ENCODE measurements around the gene TRPV4.
"Not testable (repeated sequence)": the region's sequence is repeated elsewhere in the genome, so short reads cannot be mapped to it uniquely, and the experiment has no call there.

The TRPV4 gene

GRCh38 chr12:109855377-109855776 is 22.2 kb upstream of the TRPV4 start:
- Histone ChIP-seq H3K9ac (ENCODE audit: low read length) (no peak overlapping the region), H3K27me3 (ENCODE audit: control insufficient read depth, insufficient read depth, low read length) (no peaks in the 10 kb centered on the region), H3K9me3 (ENCODE audit: control insufficient read depth, low read depth, low read length) (no peaks in the 10 kb centered on the region), H3K4me3 (ENCODE audit: low read length) (no peak overlapping the region), H3K27ac (ENCODE audit: low read length) (no peak overlapping the region), H3K36me3 (ENCODE audit: control insufficient read depth, low read depth, low read length) (no peaks in the 10 kb centered on the region), H3K4me1 (ENCODE audit: control insufficient read depth, low read depth, low read length) (no peaks in the 10 kb centered on the region)

DNA sequence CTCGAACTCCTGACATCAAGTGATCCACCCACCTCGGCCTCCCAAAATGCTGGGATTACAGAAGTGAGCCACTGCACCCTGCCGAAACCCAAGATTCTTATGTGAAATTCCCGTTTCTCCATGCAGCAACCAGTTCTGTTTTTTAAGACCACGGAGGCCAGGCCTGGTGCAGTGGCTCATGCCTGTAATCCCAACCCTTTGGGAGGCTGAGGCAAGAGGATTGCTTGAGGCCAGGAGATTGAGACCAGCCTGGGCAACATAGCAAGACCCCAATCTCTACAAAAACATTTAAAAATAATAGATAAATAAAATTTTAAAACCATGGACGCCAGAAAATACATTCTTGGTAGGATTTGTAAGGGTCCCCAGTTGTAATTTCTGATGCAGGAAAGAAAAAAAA is 17.3 kb upstream of the TRPV4 start:
- not testable (repeated sequence) for H3K9ac ChIP-seq (ENCODE audit: low read length); H3K4me3 ChIP-seq (ENCODE audit: low read length); H3K27me3 ChIP-seq (ENCODE audit: control insufficient read depth, insufficient read depth, low read length); H3K9me3 ChIP-seq (ENCODE audit: control insufficient read depth, low read depth, low read length); H3K27ac ChIP-seq (ENCODE audit: low read length); H3K4me1 ChIP-seq (ENCODE audit: control insufficient read depth, low read depth, low read length); H3K36me3 ChIP-seq (ENCODE audit: control insufficient read depth, low read depth, low read length)

DNA sequence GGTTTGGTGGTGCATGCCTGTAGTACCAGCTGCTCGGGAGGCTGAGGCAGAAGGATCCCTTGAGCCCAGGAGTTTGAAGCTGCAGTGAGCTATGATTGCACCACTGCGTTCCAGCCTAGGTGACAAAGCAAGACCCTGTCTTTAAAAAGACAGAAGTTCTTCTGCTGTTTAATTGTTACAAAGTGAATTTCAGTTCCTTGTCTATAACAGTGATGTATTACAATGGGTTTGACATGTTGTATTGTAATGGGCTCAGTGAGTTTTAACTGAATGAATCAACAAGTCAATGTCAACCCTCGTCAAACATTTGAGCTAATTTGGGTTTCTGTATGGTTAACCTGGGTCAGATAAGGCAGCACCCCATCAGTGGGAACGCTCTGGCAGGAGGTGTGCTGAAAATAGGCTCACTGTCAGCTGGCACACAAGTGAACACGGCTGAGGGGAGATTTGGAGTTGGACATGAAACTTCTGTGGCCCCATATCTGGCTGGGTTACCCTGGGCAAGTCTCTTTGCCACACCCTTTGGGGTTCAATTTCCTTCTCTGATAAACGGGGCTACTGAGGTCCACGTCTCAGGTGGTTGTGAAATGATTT is 14.0 kb upstream of the TRPV4 start:
- H3K27me3 ChIP-seq (ENCODE audit: control insufficient read depth, insufficient read depth, low read length), result no peaks in the 10 kb centered on the region
- no peaks in the 10 kb centered on the region for H3K4me1 ChIP-seq (ENCODE audit: control insufficient read depth, low read depth, low read length)
- H3K27ac ChIP-seq (ENCODE audit: low read length), result no peak overlapping the region
- H3K36me3 ChIP-seq (ENCODE audit: control insufficient read depth, low read depth, low read length), result no peaks in the 10 kb centered on the region
- no peak overlapping the region for H3K9ac ChIP-seq (ENCODE audit: low read length)
- H3K4me3 ChIP-seq (ENCODE audit: low read length), result no peak overlapping the region
- no peaks in the 10 kb centered on the region for H3K9me3 ChIP-seq (ENCODE audit: control insufficient read depth, low read depth, low read length)

DNA sequence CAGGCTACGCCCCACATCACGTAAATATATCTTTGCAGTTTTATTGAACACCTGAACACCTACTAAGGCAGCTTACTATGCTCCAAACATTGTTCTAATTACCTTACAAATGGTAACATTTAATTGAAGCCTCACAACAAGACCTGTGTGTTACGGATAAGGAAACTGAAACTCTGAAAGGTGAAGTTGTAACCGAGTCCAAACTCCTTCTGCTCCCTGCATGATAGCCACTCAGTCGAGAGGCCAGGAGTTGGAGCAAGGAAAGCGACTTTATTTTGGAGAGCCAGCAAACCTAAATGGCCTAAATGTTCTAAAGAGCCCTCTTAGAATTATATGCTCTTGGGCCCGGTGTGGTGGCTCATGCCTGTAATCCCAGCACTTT is 12.6 kb upstream of the TRPV4 start:
- Histone ChIP-seq H3K4me1 (ENCODE audit: control insufficient read depth, low read depth, low read length) (no peaks in the 10 kb centered on the region), H3K27ac (ENCODE audit: low read length) (no peak overlapping the region), H3K4me3 (ENCODE audit: low read length) (no peak overlapping the region), H3K9ac (ENCODE audit: low read length) (no peak overlapping the region), H3K9me3 (ENCODE audit: control insufficient read depth, low read depth, low read length) (no peaks in the 10 kb centered on the region), H3K36me3 (ENCODE audit: control insufficient read depth, low read depth, low read length) (no peaks in the 10 kb centered on the region), H3K27me3 (ENCODE audit: control insufficient read depth, insufficient read depth, low read length) (no peaks in the 10 kb centered on the region)

GRCh38 chr12:109844983-109845823 is 12.0 kb upstream of the TRPV4 start:
- H3K27ac ChIP-seq (ENCODE audit: low read length), result no peak overlapping the region
- no peak overlapping the region for H3K4me3 ChIP-seq (ENCODE audit: low read length)
- H3K9ac ChIP-seq (ENCODE audit: low read length), result no peak overlapping the region
- H3K4me1 ChIP-seq (ENCODE audit: control insufficient read depth, low read depth, low read length), result no peaks in the 10 kb centered on the region
- no peaks in the 10 kb centered on the region for H3K36me3 ChIP-seq (ENCODE audit: control insufficient read depth, low read depth, low read length)
- H3K9me3 ChIP-seq (ENCODE audit: control insufficient read depth, low read depth, low read length), result no peaks in the 10 kb centered on the region
- H3K27me3 ChIP-seq (ENCODE audit: control insufficient read depth, insufficient read depth, low read length), result no peaks in the 10 kb centered on the region

- H3K9me3 ChIP-seq (ENCODE audit: control insufficient read depth, low read depth, low read length), result no peaks in the 10 kb centered on the region
- no peaks in the 10 kb centered on the region for H3K4me1 ChIP-seq (ENCODE audit: control insufficient read depth, low read depth, low read length)
- no peak overlapping the region for H3K9ac ChIP-seq (ENCODE audit: low read length)
- no peaks in the 10 kb centered on the region for H3K36me3 ChIP-seq (ENCODE audit: control insufficient read depth, low read depth, low read length)
- H3K27ac ChIP-seq (ENCODE audit: low read length), result no peak overlapping the region
- H3K27me3 ChIP-seq (ENCODE audit: control insufficient read depth, insufficient read depth, low read length), result no peaks in the 10 kb centered on the region
- H3K4me3 ChIP-seq (ENCODE audit: low read length), result no peak overlapping the region
Measured at GRCh38 chr12:109844091-109844490, 10.9 kb upstream of the TRPV4 start.

GRCh38 chr12:109842021-109842420 is 8.8 kb upstream of the TRPV4 start:
- Histone ChIP-seq H3K4me3 (ENCODE audit: low read length) (no peak overlapping the region), H3K4me1 (ENCODE audit: control insufficient read depth, low read depth, low read length) (no peaks in the 10 kb centered on the region), H3K36me3 (ENCODE audit: control insufficient read depth, low read depth, low read length) (no peaks in the 10 kb centered on the region), H3K27me3 (ENCODE audit: control insufficient read depth, insufficient read depth, low read length) (no peaks in the 10 kb centered on the region), H3K27ac (ENCODE audit: low read length) (no peak overlapping the region), H3K9ac (ENCODE audit: low read length) (no peak overlapping the region), H3K9me3 (ENCODE audit: control insufficient read depth, low read depth, low read length) (no peaks in the 10 kb centered on the region)

DNA sequence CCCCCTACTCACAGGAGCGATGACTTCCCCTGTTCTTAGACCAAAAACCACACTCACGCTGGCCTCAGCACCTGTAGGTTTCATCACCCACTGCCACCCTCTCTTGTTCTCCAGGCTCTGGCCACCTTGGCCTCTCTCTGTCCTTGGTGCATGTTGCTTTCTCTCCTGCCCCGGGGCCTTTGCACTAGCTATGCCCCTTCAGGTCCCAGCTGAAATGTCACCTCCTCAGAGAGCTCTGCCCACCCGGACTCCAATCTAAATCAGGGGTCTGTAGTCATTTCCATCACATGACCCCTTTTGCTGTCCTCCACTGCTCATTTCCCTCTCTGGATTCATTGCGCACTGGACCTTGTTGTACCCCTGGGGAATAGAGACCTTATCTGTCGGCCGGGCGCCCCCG is 8.2 kb upstream of the TRPV4 start:
- Histone ChIP-seq H3K36me3 (ENCODE audit: control insufficient read depth, low read depth, low read length) (no peaks in the 10 kb centered on the region), H3K27ac (ENCODE audit: low read length) (no peak overlapping the region), H3K27me3 (ENCODE audit: control insufficient read depth, insufficient read depth, low read length) (no peaks in the 10 kb centered on the region), H3K9me3 (ENCODE audit: control insufficient read depth, low read depth, low read length) (no peaks in the 10 kb centered on the region), H3K4me3 (ENCODE audit: low read length) (no peak overlapping the region), H3K4me1 (ENCODE audit: control insufficient read depth, low read depth, low read length) (no peaks in the 10 kb centered on the region), H3K9ac (ENCODE audit: low read length) (no peak overlapping the region)

- Histone ChIP-seq H3K4me3 (ENCODE audit: low read length) (no peak overlapping the region), H3K9ac (ENCODE audit: low read length) (no peak overlapping the region), H3K27me3 (ENCODE audit: control insufficient read depth, insufficient read depth, low read length) (no peaks in the 10 kb centered on the region), H3K36me3 (ENCODE audit: control insufficient read depth, low read depth, low read length) (no peaks in the 10 kb centered on the region), H3K27ac (ENCODE audit: low read length) (no peak overlapping the region), H3K9me3 (ENCODE audit: control insufficient read depth, low read depth, low read length) (no peaks in the 10 kb centered on the region), H3K4me1 (ENCODE audit: control insufficient read depth, low read depth, low read length) (no peaks in the 10 kb centered on the region)
Measured at GRCh38 chr12:109840305-109841074, 7.3 kb upstream of the TRPV4 start.

DNA sequence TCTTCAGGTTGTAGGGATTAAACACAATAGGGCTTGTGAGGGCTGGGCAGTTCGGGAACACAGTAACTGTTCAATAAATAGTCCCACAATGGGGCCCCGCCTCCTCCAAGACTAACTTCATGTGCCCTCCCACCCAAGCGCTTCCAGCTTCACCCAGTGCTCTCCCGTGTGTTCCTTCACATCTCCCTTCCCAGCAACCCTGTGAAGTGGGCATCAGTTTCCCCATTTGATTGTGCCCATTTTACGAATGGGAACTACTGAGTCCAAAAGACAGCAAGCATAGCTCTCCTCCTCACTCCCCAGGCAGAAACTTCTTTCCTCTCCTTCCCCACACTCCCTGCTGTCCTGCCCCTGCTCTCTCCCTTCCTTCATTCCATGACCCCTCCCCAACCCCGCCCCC is 6.2 kb upstream of the TRPV4 start:
- Histone ChIP-seq H3K9me3 (ENCODE audit: control insufficient read depth, low read depth, low read length) (no peaks in the 10 kb centered on the region), H3K27ac (ENCODE audit: low read length) (no peak overlapping the region), H3K36me3 (ENCODE audit: control insufficient read depth, low read depth, low read length) (no peaks in the 10 kb centered on the region), H3K4me3 (ENCODE audit: low read length) (no peak overlapping the region), H3K9ac (ENCODE audit: low read length) (no peak overlapping the region), H3K4me1 (ENCODE audit: control insufficient read depth, low read depth, low read length) (no peaks in the 10 kb centered on the region), H3K27me3 (ENCODE audit: control insufficient read depth, insufficient read depth, low read length) (no peaks in the 10 kb centered on the region)

GRCh38 chr12:109836916-109837315 is 3.7 kb upstream of the TRPV4 start:
- Histone ChIP-seq H3K9ac (ENCODE audit: low read length) (no peak overlapping the region), H3K27me3 (ENCODE audit: control insufficient read depth, insufficient read depth, low read length) (peaks cover 4% of the 10 kb centered on the region), H3K4me3 (ENCODE audit: low read length) (no peak overlapping the region), H3K36me3 (ENCODE audit: control insufficient read depth, low read depth, low read length) (no peaks in the 10 kb centered on the region), H3K27ac (ENCODE audit: low read length) (no peak overlapping the region), H3K4me1 (ENCODE audit: control insufficient read depth, low read depth, low read length) (no peaks in the 10 kb centered on the region), H3K9me3 (ENCODE audit: control insufficient read depth, low read depth, low read length) (no peaks in the 10 kb centered on the region)
